H1 (cell line): ENCODE measurements around the gene STK32A. TPM values are rescaled to one million over a fixed set of nuclear protein-coding genes. Genes with fewer than 3 reads are reported as not detected.

Experiments used
- CTCF ChIA-PET: fragments of 300-600 bp; sonication (Branson Sonifier 250); formaldehyde crosslinking; loops from one replicate; lab custom pipeline; 2021; ENCODE audit not compliant: partially characterized antibody; lab: Charles Lee
- POLR2A ChIA-PET: fragments of 300-600 bp; sonication (Branson Sonifier 250); formaldehyde crosslinking; loops from one replicate; lab custom pipeline; 2021; ENCODE audit warnings: inconsistent platforms; ENCODE audit not compliant: partially characterized antibody; lab: Charles Lee
- DNase-seq, 2 experiments: peaks; one replicate each; pipeline versions ENCODE4 v3.0.0 to v3.0.0-alpha.2; 2010 to 2022; ENCODE audit warnings: low spot score in 2 of 2, low read depth in 1 of 2, mixed read lengths in 1 of 2
- FAIRE-seq: peaks from 2 replicates; lab custom pipeline; 2011; peaks lifted over from hg19 to GRCh38; lab: Jason Lieb, UNC
- H2AFZ ChIP-seq: 2 replicates; pipeline ENCODE4 v1.8.1; 2012; ENCODE audit warnings: low read length, inconsistent platforms
- H2AK5ac ChIP-seq: 2 replicates; pipeline ENCODE4 v1.6.1; 2013; ENCODE audit warnings: low read depth, low read length
- H2BK120ac ChIP-seq: replicated peaks from 2 replicates; pipeline ENCODE3; 2013; ENCODE audit warnings: low read depth, low read length, inconsistent platforms
- H2BK12ac ChIP-seq: 2 replicates; pipeline ENCODE4 v1.6.1; 2013; ENCODE audit warnings: low read depth, low read length
- H2BK15ac ChIP-seq: 2 replicates; pipeline ENCODE4 v1.6.1; 2013; ENCODE audit warnings: low read length
- H2BK20ac ChIP-seq: 2 replicates; pipeline ENCODE4 v1.6.1; 2013; ENCODE audit warnings: low read length
- H2BK5ac ChIP-seq: 2 replicates; pipeline ENCODE4 v1.6.1; 2013; ENCODE audit warnings: low read depth, low read length
- H3K14ac ChIP-seq: 2 replicates; pipeline ENCODE4 v1.6.1; 2013; ENCODE audit warnings: inconsistent platforms; ENCODE audit not compliant: insufficient read length
- H3K18ac ChIP-seq: 2 replicates; pipeline ENCODE4 v1.6.1; 2013; ENCODE audit warnings: low read length; ENCODE audit errors: extremely low read depth
- H3K23ac ChIP-seq: 2 replicates; pipeline ENCODE4 v1.6.1; 2013; ENCODE audit warnings: inconsistent platforms; ENCODE audit not compliant: insufficient read length
- H3K23me2 ChIP-seq: 2 replicates; pipeline ENCODE4 v1.6.1; 2013; ENCODE audit warnings: low read depth, low read length
- H3K27ac ChIP-seq: 2 replicates; pipeline ENCODE4 v1.6.1; 2011; ENCODE audit warnings: low read depth, low read length, inconsistent platforms
- H3K27me3 ChIP-seq, 4 experiments: replicated peaks in 1 of 4; 1 replicate in 1 of 4; 2 replicates in 3 of 4; pipeline versions ENCODE4 v1.6.1 to v1.8.1; 2011 to 2013; ENCODE audit warnings: low read length in 3 of 4, mild to moderate bottlenecking in 3 of 4, inconsistent platforms in 2 of 4, mixed read lengths in 2 of 4, moderate library complexity in 1 of 4; ENCODE audit not compliant: control insufficient read depth in 3 of 4, insufficient read depth in 3 of 4; ENCODE audit errors: extremely low read depth in 1 of 4
- H3K36me3 ChIP-seq, 4 experiments: 2 replicates each; pipeline versions ENCODE4 v1.6.1 to v1.8.1; 2011 to 2013; ENCODE audit warnings: mild to moderate bottlenecking in 4 of 4, low read length in 3 of 4, moderate library complexity in 2 of 4, control low read depth in 1 of 4, inconsistent platforms in 1 of 4; ENCODE audit not compliant: insufficient read depth in 4 of 4, control insufficient read depth in 2 of 4
- H3K4ac ChIP-seq: replicated peaks from 2 replicates; pipeline ENCODE3; 2013; ENCODE audit warnings: low read length, low read depth, mixed read lengths, inconsistent platforms; ENCODE audit not compliant: insufficient read length
- H3K4me1 ChIP-seq, 4 experiments: replicated peaks in 1 of 4; 1 replicate in 1 of 4; 2 replicates in 3 of 4; pipeline versions ENCODE4 v1.6.1 to v1.8.1; 2011 to 2013; ENCODE audit warnings: low read length in 3 of 4, inconsistent platforms in 2 of 4, mixed read lengths in 1 of 4; ENCODE audit not compliant: insufficient read depth in 4 of 4, control insufficient read depth in 3 of 4
- H3K4me2 ChIP-seq, 2 experiments: 2 replicates each; pipeline versions ENCODE4 v1.6.1 to v1.8.1; 2011 to 2013; ENCODE audit warnings: low read depth in 2 of 2, low read length in 2 of 2, control low read depth in 1 of 2, inconsistent platforms in 1 of 2, mild to moderate bottlenecking in 1 of 2; ENCODE audit not compliant: insufficient read depth in 1 of 2
- H3K4me3 ChIP-seq, 4 experiments: fragments of 200-600, 300-600 bp in 1 of 4; sonication (generic), shearing (Covaris generic), sonication (Bioruptor Twin) in 1 of 4; 2 replicates each; pipeline versions ENCODE4 v1.5.1 to v1.8.1; 2011 to 2016; ENCODE audit warnings: low read length in 4 of 4, low read depth in 3 of 4, control low read depth in 2 of 4, inconsistent platforms in 2 of 4, mild to moderate bottlenecking in 2 of 4, mixed read lengths in 1 of 4, moderate library complexity in 1 of 4; ENCODE audit not compliant: insufficient read depth in 2 of 4; ENCODE audit errors: extremely low read depth in 1 of 4
- H3K56ac ChIP-seq: replicated peaks from 2 replicates; pipeline ENCODE3; 2013; ENCODE audit warnings: low read depth, mild to moderate bottlenecking, mixed read lengths, low read length, inconsistent platforms; ENCODE audit not compliant: insufficient read length
- H3K79me1 ChIP-seq: 2 replicates; pipeline ENCODE4 v1.6.1; 2013; ENCODE audit warnings: low read depth, low read length, control low read depth
- H3K79me2 ChIP-seq, 2 experiments: 2 replicates each; pipeline versions ENCODE4 v1.6.1 to v1.8.1; 2012 to 2013; ENCODE audit warnings: low read length in 2 of 2, mild to moderate bottlenecking in 2 of 2, inconsistent platforms in 1 of 2; ENCODE audit not compliant: insufficient read depth in 2 of 2, control insufficient read depth in 1 of 2
- H3K9ac ChIP-seq, 4 experiments: replicated peaks in 1 of 4; 1 replicate in 1 of 4; 2 replicates in 3 of 4; pipeline versions ENCODE4 v1.6.1 to v1.8.1; 2011 to 2013; ENCODE audit warnings: low read depth in 3 of 4, low read length in 3 of 4, control low read depth in 2 of 4, mild to moderate bottlenecking in 2 of 4, moderate library complexity in 2 of 4, inconsistent platforms in 1 of 4; ENCODE audit errors: extremely low read depth in 1 of 4
- H3K9me3 ChIP-seq, 2 experiments: 2 replicates each; pipeline versions ENCODE4 v1.6.1 to v1.8.1; 2012 to 2013; ENCODE audit warnings: mild to moderate bottlenecking in 2 of 2, moderate library complexity in 2 of 2, control low read depth in 1 of 2, inconsistent platforms in 1 of 2, low read depth in 1 of 2, low read length in 1 of 2, mixed read lengths in 1 of 2; ENCODE audit not compliant: insufficient read depth in 2 of 2
- H4K20me1 ChIP-seq, 2 experiments: replicated peaks in 1 of 2; 2 replicates each; pipeline versions ENCODE3 to v1.8.1; 2011 to 2013; ENCODE audit warnings: inconsistent platforms in 2 of 2, low read length in 2 of 2, mild to moderate bottlenecking in 1 of 2; ENCODE audit not compliant: insufficient read depth in 2 of 2, control insufficient read depth in 1 of 2
- H4K5ac ChIP-seq: 2 replicates; pipeline ENCODE4 v1.6.1; 2013; ENCODE audit warnings: low read length, low read depth, mixed read lengths, inconsistent platforms; ENCODE audit not compliant: insufficient read length
- H4K8ac ChIP-seq: 2 replicates; pipeline ENCODE4 v1.8.0; 2013; ENCODE audit warnings: mild to moderate bottlenecking, moderate library complexity, low read length, inconsistent platforms; ENCODE audit not compliant: insufficient read depth; ENCODE audit errors: extremely low read depth
- H4K91ac ChIP-seq: replicated peaks from 2 replicates; pipeline ENCODE3; 2013; ENCODE audit warnings: low read length, mixed read lengths, inconsistent platforms; ENCODE audit not compliant: insufficient read length
- CEBPB ChIP-seq: IDR thresholded peaks from 2 replicates; pipeline ENCODE4 v1.6.1; 2012; ENCODE audit warnings: low read depth, low read length
- CHD1 ChIP-seq: IDR thresholded peaks from 2 replicates; pipeline ENCODE4 v1.6.1; 2012; ENCODE audit warnings: low read depth, low read length, improper control_type of control experiment
- KDM1A ChIP-seq: fragments of 200-600, 300-600 bp; sonication (generic); IDR thresholded peaks from 2 replicates; pipeline ENCODE4 v1.7.1; 2016; ENCODE audit warnings: mild to moderate bottlenecking, low read length, borderline replicate concordance
- KDM5A ChIP-seq: fragments of 200-600 bp; IDR thresholded peaks from 2 replicates; pipeline ENCODE4 v1.7.1; 2012; ENCODE audit warnings: mild to moderate bottlenecking, low read length, inconsistent platforms, mixed read lengths
- POU5F1 ChIP-seq: IDR thresholded peaks from 2 replicates; pipeline ENCODE4 v1.6.1; 2011; ENCODE audit warnings: low read depth, mild to moderate bottlenecking, low read length, moderate library complexity
- RAD21 ChIP-seq, 2 experiments: IDR thresholded peaks in 1 of 2; conservative IDR thresholded peaks in 1 of 2; 2 replicates each; pipeline ENCODE4 v1.6.1; 2011; ENCODE audit warnings: low read depth in 2 of 2, low read length in 2 of 2, improper control_type of control experiment in 1 of 2, inconsistent platforms in 1 of 2, mild to moderate bottlenecking in 1 of 2, moderate library complexity in 1 of 2
- RFX5 ChIP-seq: IDR thresholded peaks from 2 replicates; pipeline ENCODE4 v1.6.1; 2011; ENCODE audit warnings: low read depth, low read length, improper control_type of control experiment, borderline replicate concordance
- SP2 ChIP-seq: IDR thresholded peaks from 2 replicates; pipeline ENCODE4 v1.6.1; 2012; ENCODE audit warnings: mild to moderate bottlenecking, low read length, inconsistent platforms
- TAF7 ChIP-seq: optimal IDR thresholded peaks from 2 replicates; pipeline ENCODE3; 2011; ENCODE audit warnings: low read depth, mild to moderate bottlenecking, inconsistent platforms, low read length, moderate library complexity, borderline replicate concordance
- WGBS, 2 experiments: shearing (Covaris generic) in 1 of 2; methylation state at CpG; one replicate each; pipeline versions ENCODE4 v1.1.6 to v1.1.7; 2013 to 2015; ENCODE audit warnings: low lambda C conversion rate in 2 of 2, mixed read lengths in 2 of 2, inconsistent platforms in 1 of 2, low coverage in 1 of 2, missing lambda C conversion rate in 1 of 2; ENCODE audit not compliant: insufficient replicate concordance in 2 of 2, insufficient coverage in 1 of 2, insufficient read length in 1 of 2; ENCODE audit errors: extremely low coverage in 1 of 2, missing lambda C conversion rate in 1 of 2; 5-methylcytosine and 5-hydroxymethylcytosine counted together
- polyA plus RNA-seq, 7 experiments: library from polyadenylated mRNA; depleted of rRNA in 3 of 7; stranded (reverse) in 5 of 7; unstranded in 2 of 7; fragments of >200 nt in 5 of 7; fragments of 200-250 nt in 2 of 7; gene quantifications; 1 replicate in 5 of 7; 2 replicates in 1 of 7; 4 replicates in 1 of 7; pipeline versions ENCODE4 v1.2.1 to v1.2.3, GENCODE V29; 2011 to 2013; ENCODE audit warnings: missing spikeins in 2 of 7, mixed read lengths in 2 of 7
- total RNA-seq: library from RNA; stranded (reverse); fragmentation: NEBNext Ultra II Directional; extraction: Animal tissue kit (Norgen Biotek cat#: 25700); gene quantifications from 2 replicates; pipeline ENCODE4 v1.2.1, GENCODE V29; 2021
- TF ChIP-seq, protein P1 (sequence below): IDR thresholded peaks from 2 replicates; pipeline ENCODE4 v1.6.1; 2011; ENCODE audit warnings: low read length, improper control_type of control experiment

Gene STK32A
- total and polyA plus RNA-seq, 2 of the 8 experiments (the other 6 are each of a cell fraction or from before 2014, with no cell fraction given): 1.3 to 2.5 TPM

DNA sequence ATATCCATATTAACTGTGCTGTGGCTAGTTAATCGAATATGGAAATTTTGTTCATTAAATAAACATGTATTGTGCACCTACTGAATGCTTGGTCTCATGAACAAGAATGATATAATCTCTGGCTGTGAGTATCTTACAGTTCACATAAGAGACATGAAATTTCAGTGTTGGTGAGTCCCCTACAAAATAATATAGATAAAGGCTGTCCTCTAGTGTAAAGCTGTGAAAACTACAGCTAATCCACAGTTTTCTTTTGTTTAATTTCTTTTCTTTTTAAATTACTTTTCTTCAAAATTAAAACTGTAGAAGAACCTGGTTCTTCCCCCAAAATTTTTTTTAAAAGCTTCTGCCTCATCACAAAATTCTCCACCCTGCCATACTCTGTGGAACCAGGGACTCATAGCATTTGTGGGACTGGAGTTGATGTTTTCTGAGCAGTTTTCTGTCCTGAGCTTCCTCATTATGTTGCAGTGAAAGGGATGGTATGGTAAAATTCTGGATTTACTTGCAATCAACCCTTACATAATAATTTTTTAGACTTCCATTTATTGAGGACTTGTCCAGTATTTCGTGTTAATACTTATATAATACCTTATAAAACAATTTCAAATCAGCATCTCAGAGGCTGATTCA, 135.0 kb downstream of the STK32A start:
- no peak overlapping the region for H2BK120ac ChIP-seq
- H3K23me2 ChIP-seq: no peaks in the 10 kb centered on the region
- no peaks in the 10 kb centered on the region for H3K79me2 ChIP-seq
- no peaks in the 10 kb centered on the region for H3K79me1 ChIP-seq
- no peak overlapping the region for H3K27ac ChIP-seq
- H3K27me3 ChIP-seq: no peaks in the 10 kb centered on the region
- no peak overlapping the region for H2BK15ac ChIP-seq
- CTCF ChIA-PET: interaction anchor here (0.6 to 7.0 kb wide), 52 partner anchors 9 to 836 kb away, joined by 3 to 94 read pairs (median 4); partner anchors contain the start of gene STK32A
- FAIRE-seq: no peak
- no peak overlapping the region for H4K5ac ChIP-seq
- no peak overlapping the region for H3K4ac ChIP-seq
- H3K9ac ChIP-seq: no peak overlapping the region
- no peak overlapping the region for H3K18ac ChIP-seq
- no peak overlapping the region for H2BK12ac ChIP-seq
- H3K23ac ChIP-seq: no peak overlapping the region
- H3K14ac ChIP-seq: no peak overlapping the region
- H3K56ac ChIP-seq: no peak overlapping the region
- H3K4me3 ChIP-seq: no peak overlapping the region
- H3K36me3 ChIP-seq: no peaks in the 10 kb centered on the region
- no peaks in the 10 kb centered on the region for H3K4me1 ChIP-seq
- H2AFZ ChIP-seq: no peak overlapping the region
- H3K9me3 ChIP-seq: no peaks in the 10 kb centered on the region
- WGBS, 2 experiments: 30% methylated on average over 2 of the region's 2 CpGs; no CpG with 5 or more reads in 1 of the 2 experiments
- no peak overlapping the region for H2AK5ac ChIP-seq
- H4K20me1 ChIP-seq: no peaks in the 10 kb centered on the region
- DNase-seq: no peak
- POLR2A ChIA-PET: no interaction called here
- no peak overlapping the region for H4K91ac ChIP-seq
- no peak overlapping the region for H2BK20ac ChIP-seq
- no peak overlapping the region for H2BK5ac ChIP-seq
- H3K4me2 ChIP-seq: no peak overlapping the region
- no peak overlapping the region for H4K8ac ChIP-seq
- TF ChIP-seq CHD1 (no peak), KDM1A (no peak), RAD21 (IDR thresholded peaks at IDR 0.05 in 1 of 2, conservative IDR thresholded peaks at IDR 0.05 in 1 of 2; ENCODE audit: low read depth in 2 of 2, low read length in 2 of 2) (peak; percentile 80 to 89), POU5F1 (no peak), TAF7 (peak; percentile 31), SP2 (no peak), RFX5 (no peak), CEBPB (no peak), KDM5A (no peak)
- TF ChIP-seq, protein P1, sequence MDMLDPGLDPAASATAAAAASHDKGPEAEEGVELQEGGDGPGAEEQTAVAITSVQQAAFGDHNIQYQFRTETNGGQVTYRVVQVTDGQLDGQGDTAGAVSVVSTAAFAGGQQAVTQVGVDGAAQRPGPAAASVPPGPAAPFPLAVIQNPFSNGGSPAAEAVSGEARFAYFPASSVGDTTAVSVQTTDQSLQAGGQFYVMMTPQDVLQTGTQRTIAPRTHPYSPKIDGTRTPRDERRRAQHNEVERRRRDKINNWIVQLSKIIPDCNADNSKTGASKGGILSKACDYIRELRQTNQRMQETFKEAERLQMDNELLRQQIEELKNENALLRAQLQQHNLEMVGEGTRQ: no peak
